ENCODE measurements around the gene TP63. TPM values are rescaled to one million over a fixed set of nuclear protein-coding genes. Genes with fewer than 3 reads are reported as not detected.

The TP63 gene
- total RNA-seq, 4 donors from 2014 or later, result 0.27 TPM; not detected in 3

GRCh38 chr3:189698811-189699210 is 67.6 kb downstream of the TP63 start:
- H3K27me3 ChIP-seq, result no peaks in the 10 kb centered on the region
- H3K36me3 ChIP-seq, result no peaks in the 10 kb centered on the region
- no peaks in the 10 kb centered on the region for H3K9me3 ChIP-seq
- H3K27ac ChIP-seq, result no peak overlapping the region
- no peak overlapping the region for H3K4me3 ChIP-seq
- H3K4me1 ChIP-seq, result no peaks in the 10 kb centered on the region
- TF ChIP-seq POLR2A (IDR thresholded peaks at IDR 0.05), result no peak
- TF ChIP-seq CTCF (IDR thresholded peaks at IDR 0.05), result no peak
- DNase-seq, result no peak

GRCh38 chr3:189699885-189700284 is 68.7 kb downstream of the TP63 start:
- TF ChIP-seq CTCF (IDR thresholded peaks at IDR 0.05) (no peak), POLR2A (IDR thresholded peaks at IDR 0.05) (no peak)
- Histone ChIP-seq H3K36me3 (no peaks in the 10 kb centered on the region), H3K27ac (no peak overlapping the region), H3K4me3 (no peak overlapping the region), H3K4me1 (no peaks in the 10 kb centered on the region), H3K9me3 (no peaks in the 10 kb centered on the region), H3K27me3 (no peaks in the 10 kb centered on the region)
- DNase-seq, result no peak

- Histone ChIP-seq H3K27ac (no peak overlapping the region), H3K4me1 (no peaks in the 10 kb centered on the region), H3K27me3 (no peaks in the 10 kb centered on the region), H3K4me3 (no peak overlapping the region), H3K36me3 (no peaks in the 10 kb centered on the region), H3K9me3 (no peaks in the 10 kb centered on the region)
- DNase-seq, result no peak
- TF ChIP-seq CTCF (IDR thresholded peaks at IDR 0.05) (no peak), POLR2A (IDR thresholded peaks at IDR 0.05) (no peak)
These were observed 71.0 kb downstream of the TP63 start for GRCh38 chr3:189702066-189702646.

GRCh38 chr3:189703865-189704264 is 72.7 kb downstream of the TP63 start:
- H3K27ac ChIP-seq, result no peak overlapping the region
- TF ChIP-seq CTCF (IDR thresholded peaks at IDR 0.05) (no peak), POLR2A (IDR thresholded peaks at IDR 0.05) (no peak)
- DNase-seq, result no peak
- no peaks in the 10 kb centered on the region for H3K4me1 ChIP-seq
- H3K9me3 ChIP-seq, result no peaks in the 10 kb centered on the region
- no peaks in the 10 kb centered on the region for H3K27me3 ChIP-seq
- no peaks in the 10 kb centered on the region for H3K36me3 ChIP-seq
- H3K4me3 ChIP-seq, result no peak overlapping the region

GRCh38 chr3:189708375-189708774 is 77.2 kb downstream of the TP63 start:
- TF ChIP-seq CTCF (IDR thresholded peaks at IDR 0.05), result no peak
- no peak for TF ChIP-seq POLR2A (IDR thresholded peaks at IDR 0.05)
- Histone ChIP-seq H3K4me1 (no peaks in the 10 kb centered on the region), H3K4me3 (no peak overlapping the region), H3K9me3 (no peaks in the 10 kb centered on the region), H3K27me3 (no peaks in the 10 kb centered on the region), H3K36me3 (no peaks in the 10 kb centered on the region), H3K27ac (no peak overlapping the region)
- no peak for DNase-seq

Data from Peyer's patch (tissue), 4 donors.